Upper lobe of left lung (tissue), 6 donors: ENCODE data around the gene GCLM. TPM values are rescaled to one million over a fixed set of nuclear protein-coding genes. Genes with fewer than 3 reads are reported as not detected.

Experiments
- ATAC-seq, 2 donors: fragments of 200-7000 bp; cut with Tn5 transposase; one replicate each; pipeline ENCODE4 v1.9.1; 2022; ENCODE audit warnings: mild to moderate bottlenecking in 2 of 2, moderate library complexity in 2 of 2; ENCODE audit not compliant: low FRiP score in 2 of 2
- DNase-seq, 2 donors: peaks; one replicate each; pipeline ENCODE4 v3.0.0-alpha.2; 2019 to 2020
- H3K27ac ChIP-seq, 4 donors: fragments of 200-600 bp; sonication (generic); one replicate each; pipeline ENCODE4 v1.5.1; 2016 to 2019
- H3K27me3 ChIP-seq, 4 donors: fragments of 200-600 bp; sonication (generic); one replicate each; pipeline ENCODE4 v1.5.1; 2017 to 2019
- H3K36me3 ChIP-seq, 4 donors: fragments of 200-600 bp; sonication (generic); one replicate each; pipeline ENCODE4 v1.5.1; 2016 to 2019
- H3K4me1 ChIP-seq, 4 donors: fragments of 200-600 bp; sonication (generic); one replicate each; pipeline ENCODE4 v1.5.1; 2018 to 2019
- H3K4me3 ChIP-seq, 4 donors: fragments of 200-600 bp; sonication (generic); one replicate each; pipeline ENCODE4 v1.5.1; 2017 to 2019; ENCODE audit warnings: mild to moderate bottlenecking in 2 of 4, moderate library complexity in 1 of 4
- H3K9me3 ChIP-seq, 4 donors: fragments of 200-600 bp; sonication (generic); one replicate each; pipeline ENCODE4 v1.5.1; 2018 to 2019
- CTCF ChIP-seq, 6 experiments: fragments of 450-650 bp in 4 of 6; fragments of 200-600 bp in 2 of 6; sonication (generic) in 2 of 6; IDR thresholded peaks; one replicate each; pipeline ENCODE4 v1.5.1; 2016 to 2019; ENCODE audit warnings: antibody characterized with exemption in 6 of 6
- EP300 ChIP-seq, 4 donors: sonication (generic); formaldehyde crosslinking; IDR thresholded peaks; one replicate each; pipeline ENCODE4 v1.5.1; 2017; ENCODE audit warnings: antibody characterized with exemption in 4 of 4, control low read depth in 2 of 4
- POLR2A ChIP-seq, 4 donors: fragments of 450-650 bp; IDR thresholded peaks; one replicate each; pipeline ENCODE4 v1.5.1; 2016 to 2017; ENCODE audit warnings: antibody characterized with exemption in 4 of 4, mild to moderate bottlenecking in 2 of 4
- POLR2AphosphoS5 ChIP-seq, 2 donors: sonication (generic); formaldehyde crosslinking; IDR thresholded peaks; one replicate each; pipeline ENCODE4 v1.5.1; 2017; ENCODE audit warnings: antibody characterized with exemption in 2 of 2
- WGBS, 2 donors: methylation state at CpG; one replicate each; pipeline ENCODE4 v1.1.5; 2017 to 2018; 5-methylcytosine and 5-hydroxymethylcytosine counted together
- small RNA-seq, 4 donors: library from RNA; depleted of rRNA; stranded (forward); fragments of <200 nt; gene quantifications; one replicate each; pipeline ENCODE3, GENCODE V24; 2016
- total RNA-seq, 6 donors: library from RNA; depleted of rRNA in 4 of 6; stranded (reverse); fragments of >200 nt in 4 of 6; gene quantifications; one replicate each; pipeline versions ENCODE4 v1.1.0 to v1.2.1, GENCODE V29; 2016 to 2021
- donor health status: DM: no; HTN: no; CAD: no; lungs with moderate emphysema.
- donor health status: DM: no; HTN: yes; CAD: no; lungs with severe emphysema.

Gene GCLM
- total RNA-seq, 6 donors from 2014 or later: 11.3 to 25.1 (median 20.2) TPM

- DNase-seq (no peak), ATAC-seq (no peak)
- H3K9me3 ChIP-seq: no peaks in the 10 kb centered on the region
- H3K27ac ChIP-seq: no peak overlapping the region
- H3K4me1 ChIP-seq: peaks cover 5 to 15% (median 10%) of the 10 kb centered on the region in 4 donors
- no peaks in the 10 kb centered on the region for H3K27me3 ChIP-seq
- H3K4me3 ChIP-seq: no peak overlapping the region
- TF ChIP-seq EP300 (IDR thresholded peaks at IDR 0.05): no peak
- TF ChIP-seq POLR2A (IDR thresholded peaks at IDR 0.05): no peak
- TF ChIP-seq POLR2AphosphoS5 (IDR thresholded peaks at IDR 0.05): no peak
- no peak for TF ChIP-seq CTCF (IDR thresholded peaks at IDR 0.05)
- 91 to 100% methylated on average over 2 of the region's 2 CpGs for WGBS, 2 donors
- no peaks in the 10 kb centered on the region for H3K36me3 ChIP-seq
These were observed 69.5 kb downstream of the GCLM start for GRCh38 chr1:93839753-93840152.

GRCh38 chr1:93839307-93839706 is 69.9 kb downstream of the GCLM start:
- Histone ChIP-seq H3K27me3 (no peaks in the 10 kb centered on the region), H3K4me1 (peaks cover under 1 to 11% (median 5%) of the 10 kb centered on the region in 4 donors), H3K4me3 (no peak overlapping the region), H3K27ac (no peak overlapping the region), H3K9me3 (no peaks in the 10 kb centered on the region), H3K36me3 (no peaks in the 10 kb centered on the region)
- WGBS, 2 donors: 20 to 24% methylated on average over 1 of the region's 1 CpG
- TF ChIP-seq POLR2AphosphoS5 (IDR thresholded peaks at IDR 0.05) (no peak), CTCF (IDR thresholded peaks at IDR 0.05) (no peak), EP300 (IDR thresholded peaks at IDR 0.05) (no peak)
- ATAC-seq: peak in 1 of 2 donors; percentile 85
- no peak for DNase-seq

GRCh38 chr1:93837961-93838360 is 71.3 kb downstream of the GCLM start:
- peaks cover 0 to 6% (median 4%) of the 10 kb centered on the region in 4 donors for H3K9me3 ChIP-seq
- no peaks in the 10 kb centered on the region for H3K4me1 ChIP-seq
- no peak overlapping the region for H3K27ac ChIP-seq
- ATAC-seq (no peak), DNase-seq (no peak)
- no peak for TF ChIP-seq EP300 (IDR thresholded peaks at IDR 0.05)
- no peak for TF ChIP-seq CTCF (IDR thresholded peaks at IDR 0.05)
- TF ChIP-seq POLR2AphosphoS5 (IDR thresholded peaks at IDR 0.05): no peak
- no peak for TF ChIP-seq POLR2A (IDR thresholded peaks at IDR 0.05)
- H3K27me3 ChIP-seq: no peaks in the 10 kb centered on the region
- no peaks in the 10 kb centered on the region for H3K36me3 ChIP-seq
- WGBS, 2 donors: 96 to 99% methylated on average over 3 of the region's 3 CpGs
- no peak overlapping the region for H3K4me3 ChIP-seq

Small RNA genes lying within 50 kb of the gene (small RNA-seq; reads per million reads assigned to genes)
- gene AL117351.2: 0 reads per million in 4 donors
- gene MIR760: 0.11 to 1.4 (median 0.60) reads per million in 4 donors

Other genes with a start within 250 kb of the GCLM start
- 10 to 100 TPM; 26.3 to 48.8 (median 31.9) TPM for gene BCAR3, start 227.6 kb downstream of the GCLM start, total RNA-seq
- 10 to 100 TPM; 14.4 to 43.7 (median 33.2) TPM for gene DNTTIP2, start 30.2 kb downstream of the GCLM start, total RNA-seq
- 1 to 10 TPM in 1 of 6 donors, under 1 TPM in 5; under 0.01 to 1.3 (median 0.53) TPM for gene ABCA4, start 211.7 kb upstream of the GCLM start, total RNA-seq